NCI-H1105 (cell line): ENCODE results near the gene ZBTB16.

Source experiments
- DNase-seq: peaks from one replicate; lab custom pipeline; 2025; lab: John Stamatoyannopoulos, UW

The ZBTB16 gene

DNA sequence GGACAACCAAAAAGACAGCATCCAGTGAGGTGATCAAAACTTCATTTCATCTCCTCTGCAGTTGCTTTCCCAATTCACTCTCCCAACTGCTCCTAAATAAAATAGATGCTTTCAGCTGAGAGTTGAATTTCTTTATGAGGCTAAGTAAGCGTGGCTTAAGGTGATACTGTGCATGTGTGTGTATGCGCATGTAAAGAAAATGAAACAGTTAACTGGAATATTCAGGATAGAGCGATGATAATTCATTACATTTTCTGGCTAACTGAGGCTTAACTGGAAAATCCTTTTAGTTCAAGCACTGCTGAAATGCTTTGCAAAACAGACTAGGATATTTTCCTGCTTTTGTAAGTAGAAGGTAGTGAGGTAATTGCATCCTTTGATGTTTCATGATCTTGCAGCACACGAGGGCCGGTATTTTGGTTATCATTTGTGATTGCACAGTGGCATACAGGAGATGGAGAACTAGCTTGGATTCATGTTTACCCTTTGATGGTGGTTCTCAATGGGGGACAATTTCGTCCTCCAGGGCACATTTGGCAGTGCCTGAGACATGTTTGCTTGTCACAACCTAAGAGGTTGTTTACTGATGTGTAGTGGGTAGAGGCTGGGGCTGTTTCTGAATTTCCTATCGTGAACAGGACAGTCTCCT lies 71.2 kb downstream of the ZBTB16 start:
- DNase-seq, result no peak

- DNase-seq, result no peak
Observed at GRCh38 chr11:114131461-114131864, 72.0 kb downstream of the ZBTB16 start.

- no peak for DNase-seq
Observed at GRCh38 chr11:114132417-114132816, 72.9 kb downstream of the ZBTB16 start.

DNA sequence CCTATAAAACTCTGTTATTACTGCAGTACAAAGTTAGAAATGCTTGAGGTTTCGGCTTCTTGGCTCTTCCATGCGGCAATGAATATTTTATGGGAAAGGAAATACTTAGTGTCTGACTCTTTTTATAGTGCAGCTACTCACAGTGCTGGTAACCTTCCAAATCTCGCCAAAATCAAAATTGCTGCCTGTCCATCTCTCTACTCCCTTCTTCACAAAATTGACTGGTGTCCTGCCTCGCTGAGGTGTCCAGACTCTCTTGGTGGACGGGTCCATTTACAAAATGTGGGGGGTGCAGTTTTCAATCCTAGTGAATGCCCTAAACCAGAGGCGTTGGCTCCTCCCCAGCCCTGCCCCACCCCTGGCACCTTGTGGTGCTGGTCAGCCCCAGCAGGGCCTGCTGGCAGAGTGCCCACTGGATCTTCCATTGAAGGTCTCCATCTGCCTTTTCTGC lies 73.5 kb downstream of the ZBTB16 start:
- no peak for DNase-seq

GRCh38 chr11:114133548-114134329 lies 74.2 kb downstream of the ZBTB16 start:
- no peak for DNase-seq

DNA sequence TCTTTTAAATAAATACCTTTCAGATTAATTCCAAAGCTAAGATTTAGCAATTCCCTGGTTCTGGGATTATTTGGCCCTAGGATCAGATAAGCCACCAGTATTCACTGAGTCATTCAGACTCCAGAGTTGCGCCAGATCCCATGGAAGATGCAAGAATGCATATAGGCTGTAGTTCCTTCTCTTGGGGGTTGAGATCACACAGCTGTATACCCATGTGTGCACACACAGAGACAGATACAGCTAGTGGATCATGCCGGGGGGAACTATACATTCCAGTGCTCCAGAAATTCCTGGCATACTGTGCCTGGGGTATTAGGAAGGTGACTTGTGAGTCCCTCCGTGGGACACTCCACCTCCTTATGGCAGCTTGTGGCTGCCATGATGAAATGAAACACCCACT lies 75.4 kb downstream of the ZBTB16 start:
- DNase-seq, result no peak

DNA sequence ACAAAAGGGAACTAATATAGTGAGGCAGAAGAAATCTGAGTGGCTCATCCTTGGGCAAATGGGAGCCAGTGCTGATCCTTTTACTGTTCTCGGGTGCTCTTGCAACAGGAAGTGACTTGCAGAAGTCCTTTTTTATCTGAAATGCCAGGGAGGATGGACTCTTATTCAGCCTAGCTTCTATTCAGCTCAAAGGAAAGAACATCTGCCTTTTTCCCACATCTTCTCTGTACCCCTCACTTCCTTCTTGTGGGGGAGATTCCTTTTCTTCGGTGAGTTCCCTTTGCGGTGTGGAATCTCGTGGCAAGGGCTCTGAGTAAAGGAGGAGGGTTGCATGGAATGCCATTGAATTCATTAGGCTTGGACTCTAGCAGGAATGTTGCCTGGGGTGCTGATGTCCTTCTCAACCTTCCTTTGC lies 76.2 kb downstream of the ZBTB16 start:
- no peak for DNase-seq

GRCh38 chr11:114136686-114137640 lies 77.5 kb downstream of the ZBTB16 start:
- DNase-seq, result no peak

DNA sequence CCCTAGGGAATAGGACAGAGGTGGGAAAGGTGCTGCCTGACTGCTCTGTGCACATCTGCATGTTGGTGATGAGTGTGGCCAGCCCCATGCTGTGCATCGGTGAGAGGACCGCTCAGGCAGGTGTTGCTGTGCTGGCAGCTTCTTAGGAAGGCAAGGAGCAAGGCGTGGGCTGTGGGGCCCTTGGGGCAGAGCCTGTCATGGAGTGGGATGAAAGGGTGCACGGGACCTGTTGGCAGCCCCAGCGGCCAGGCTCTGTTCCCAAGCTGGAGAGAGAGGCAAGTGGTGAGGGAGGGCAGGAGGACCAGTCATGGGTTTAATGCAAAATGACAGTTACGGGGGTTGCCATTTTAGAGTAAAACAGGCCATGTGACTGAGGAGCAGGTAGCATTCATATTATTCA lies 78.3 kb downstream of the ZBTB16 start:
- no peak for DNase-seq

DNA sequence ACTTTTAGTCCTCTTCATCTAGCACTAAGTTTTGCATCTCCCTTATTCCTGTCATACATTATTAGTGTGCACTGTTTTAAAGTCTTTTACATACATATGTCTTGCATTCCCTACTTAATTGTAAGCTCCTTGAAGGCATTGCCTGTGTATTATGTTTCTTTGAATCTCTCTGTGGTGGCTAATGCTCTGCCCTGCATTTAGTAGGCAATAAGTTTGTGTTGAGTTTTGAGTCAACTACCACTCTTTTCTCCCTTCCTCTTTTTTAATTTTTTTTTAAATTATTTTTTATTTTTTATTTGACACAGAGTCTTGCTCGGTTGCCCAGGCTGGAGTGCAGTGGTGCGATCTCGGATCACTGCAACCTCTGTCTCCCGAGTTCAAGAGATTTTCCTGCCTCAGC lies 78.9 kb downstream of the ZBTB16 start:
- DNase-seq, result no peak

DNA sequence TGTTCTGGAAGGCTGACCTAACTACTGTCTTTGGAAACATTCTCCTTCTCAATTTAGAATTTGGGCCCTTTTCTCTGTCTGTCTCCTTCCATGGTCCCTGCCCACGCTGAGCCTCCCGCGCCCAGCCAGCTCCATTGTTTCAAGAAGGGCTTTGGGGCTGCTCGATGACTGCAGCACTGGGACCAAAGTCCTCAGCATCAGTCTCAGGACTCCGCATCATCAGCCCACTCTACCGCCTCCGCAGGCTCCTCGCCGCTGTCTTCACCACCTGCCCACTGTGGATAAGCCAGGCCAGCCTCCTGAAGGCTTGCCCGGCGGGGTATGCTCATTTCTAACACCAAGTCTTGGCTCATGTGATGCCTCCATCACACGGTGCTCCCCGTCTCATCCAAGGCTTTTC lies 81.3 kb downstream of the ZBTB16 start:
- DNase-seq, result no peak

- no peak for DNase-seq
Observed at GRCh38 chr11:114141863-114142580, 82.5 kb downstream of the ZBTB16 start.

DNA sequence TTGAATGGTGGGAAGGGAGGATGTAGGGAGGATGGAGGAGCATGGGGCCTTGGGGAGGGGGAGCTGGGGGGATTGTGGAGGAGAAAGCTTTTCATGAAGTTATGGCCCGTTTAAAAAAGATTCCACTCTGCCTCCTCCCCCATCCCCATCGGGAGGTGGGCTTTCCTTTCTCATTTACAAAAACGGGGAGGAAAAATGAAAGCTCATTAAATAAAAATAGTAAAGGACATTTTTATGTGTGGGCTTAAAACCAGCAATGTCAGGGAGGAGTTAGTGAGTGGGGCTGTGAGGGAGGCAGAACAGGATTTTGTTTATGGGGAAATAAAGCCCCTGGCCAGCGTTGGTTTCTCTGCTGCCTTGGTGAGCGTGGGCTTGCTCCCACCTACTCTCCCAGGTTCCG lies 83.2 kb downstream of the ZBTB16 start:
- no peak for DNase-seq

DNA sequence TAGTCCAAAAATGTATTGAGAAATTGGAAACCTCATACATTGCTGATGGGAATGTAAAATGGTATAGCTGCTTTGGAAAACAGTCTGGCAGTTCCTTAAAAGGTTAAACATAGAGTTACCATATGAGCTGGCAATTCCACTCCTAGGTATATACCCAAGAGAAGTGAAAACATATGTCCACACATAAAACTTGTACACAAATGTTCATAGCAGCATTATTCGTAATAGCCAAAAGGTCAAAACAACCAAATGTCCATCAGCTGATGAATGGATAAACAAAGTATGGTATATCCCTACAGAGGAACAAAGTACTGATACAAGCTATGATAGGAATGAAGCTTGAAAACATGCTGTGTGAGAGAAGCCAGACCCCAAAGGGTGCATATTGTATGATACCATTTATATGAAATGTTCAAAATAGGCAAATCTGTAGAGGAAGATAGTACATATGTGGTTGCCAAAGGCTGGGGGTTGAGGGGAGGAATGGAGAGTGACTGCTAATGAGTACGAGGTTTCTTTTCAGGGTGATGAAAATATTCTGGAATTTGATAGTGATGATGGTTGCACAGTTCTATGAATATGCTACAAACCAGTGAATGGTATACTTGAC lies 85.8 kb downstream of the ZBTB16 start:
- no peak for DNase-seq

- no peak for DNase-seq
Observed at GRCh38 chr11:114147375-114148012, 88.0 kb downstream of the ZBTB16 start.

DNA sequence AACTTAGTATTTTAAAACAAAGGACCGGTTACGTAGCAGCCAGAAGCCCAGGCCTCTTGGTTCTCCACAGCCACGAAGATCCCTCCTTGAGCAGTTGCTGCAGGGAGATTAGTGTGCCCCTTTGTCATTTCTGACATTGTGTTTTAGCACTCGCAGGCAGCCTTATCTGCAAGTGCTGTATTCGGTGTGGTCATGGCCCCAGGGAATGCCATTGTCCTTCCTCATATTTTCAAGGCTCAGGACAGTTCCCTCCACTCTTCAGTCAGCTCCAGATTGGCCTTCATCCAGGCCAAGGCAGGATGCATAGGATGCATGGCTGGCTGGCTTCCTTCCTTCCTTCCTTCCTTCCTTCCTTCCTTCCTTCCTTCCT lies 88.5 kb downstream of the ZBTB16 start:
- no peak for DNase-seq

DNA sequence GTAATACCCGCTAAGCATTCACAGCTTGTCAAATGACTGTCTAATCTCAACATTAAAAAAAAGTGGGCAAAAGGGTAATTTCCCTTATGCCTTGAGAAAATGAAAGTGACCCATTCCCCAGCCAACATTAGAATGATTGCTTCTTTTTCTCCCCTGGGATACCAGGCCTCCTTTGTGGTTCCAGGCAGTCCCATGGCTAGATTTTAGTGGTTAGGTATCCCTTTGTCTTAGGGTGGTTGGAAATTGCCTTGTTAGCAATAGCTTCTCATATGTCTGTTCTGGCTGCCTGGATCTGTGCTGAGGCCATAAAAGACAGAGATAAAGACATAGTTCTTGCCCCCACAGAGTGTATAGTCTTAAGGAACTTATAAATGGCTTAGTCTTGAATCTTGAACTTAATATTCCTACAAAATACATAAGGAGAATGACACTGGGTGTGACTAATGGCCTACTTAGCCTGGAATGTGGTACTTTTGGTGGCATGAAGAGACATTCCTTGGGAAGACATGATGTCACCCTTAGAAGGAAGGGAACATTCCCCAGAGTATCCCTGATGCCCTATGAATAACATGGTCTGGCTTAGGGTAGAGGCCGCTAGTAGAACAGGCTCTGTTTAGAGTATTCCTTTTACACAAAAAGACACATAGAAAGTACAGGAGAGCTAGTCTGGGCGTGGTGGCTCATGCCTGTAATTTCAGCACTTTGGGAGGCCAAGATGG lies 90.3 kb downstream of the ZBTB16 start:
- DNase-seq, result no peak

- DNase-seq, result no peak
Observed at GRCh38 chr11:114150671-114151070, 91.2 kb downstream of the ZBTB16 start.

GRCh38 chr11:114151631-114152030 lies 92.1 kb downstream of the ZBTB16 start:
- DNase-seq, result no peak

DNA sequence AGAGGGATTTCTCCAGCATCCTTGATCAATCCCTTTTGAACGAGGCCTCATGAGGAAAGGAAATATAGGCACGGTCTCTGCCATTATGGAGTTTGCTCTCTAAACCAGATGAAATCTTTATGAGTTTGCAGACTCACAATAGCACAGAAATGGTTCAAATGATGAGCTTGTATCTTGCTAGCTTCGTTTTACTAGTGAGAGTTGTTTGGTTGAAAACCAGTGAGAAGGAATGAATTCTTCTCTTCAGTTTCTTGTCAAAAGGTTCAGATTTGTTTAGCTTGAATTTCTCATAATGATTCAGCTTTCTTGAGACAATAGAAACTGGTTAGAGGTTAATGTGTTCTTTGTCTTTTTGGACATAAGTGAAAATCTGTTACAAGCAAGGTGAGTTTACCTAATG lies 92.7 kb downstream of the ZBTB16 start:
- no peak for DNase-seq
